GM18870 (cell line): Measurements from ENCODE around the gene SESN3.
"Not testable (repeated sequence)": the region's sequence is repeated elsewhere in the genome, so short reads cannot be mapped to it uniquely, and the experiment has no call there.

ENCODE experiments used
- ATAC-seq: cut with Tn5 transposase; IDR thresholded peaks from one replicate; pipeline ENCODE4 v1.9.1; 2021; ENCODE audit warnings: moderate library complexity; ENCODE audit not compliant: unreplicated experiment

SESN3 gene

DNA sequence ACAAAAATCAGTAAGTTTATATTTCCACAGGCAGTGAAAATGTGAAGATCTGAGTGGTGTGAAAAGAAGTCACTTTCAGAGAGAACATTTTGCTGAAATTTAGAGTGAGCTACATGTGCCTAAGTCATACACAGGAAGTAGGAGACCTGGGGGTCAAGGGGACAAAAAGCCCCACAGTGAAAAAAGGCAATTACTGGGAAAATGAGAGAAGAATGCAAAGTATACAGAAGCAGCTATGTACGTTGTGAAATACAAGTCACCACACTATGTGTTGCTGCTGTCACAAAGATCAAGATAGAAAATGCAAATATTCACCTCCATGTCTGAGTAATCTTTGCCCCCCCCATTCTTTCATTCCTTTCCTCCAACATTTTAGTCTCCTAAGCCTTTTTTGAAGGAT is 21.6 kb upstream of the SESN3 start:
- ATAC-seq = no peak

DNA sequence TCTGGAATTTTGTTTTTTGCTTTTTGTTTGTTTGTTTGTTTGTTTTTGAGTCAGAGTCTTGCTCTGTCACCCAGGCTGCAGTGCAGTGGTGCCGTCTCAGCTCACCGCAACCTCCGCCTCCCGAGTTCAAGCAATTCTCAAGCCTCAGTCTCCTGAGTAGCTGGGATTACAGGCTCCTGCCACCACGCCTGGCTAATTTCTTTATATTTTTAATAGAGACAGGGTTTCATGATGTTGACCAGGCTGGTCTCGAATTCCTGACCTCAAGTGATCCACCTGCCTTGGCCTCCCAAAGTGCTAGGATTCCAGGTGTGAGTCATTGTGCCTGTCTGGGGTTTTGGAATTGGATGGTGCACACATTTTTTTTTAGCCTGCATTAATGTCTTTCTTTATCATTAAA is 20.9 kb upstream of the SESN3 start:
- not testable (repeated sequence) for ATAC-seq

DNA sequence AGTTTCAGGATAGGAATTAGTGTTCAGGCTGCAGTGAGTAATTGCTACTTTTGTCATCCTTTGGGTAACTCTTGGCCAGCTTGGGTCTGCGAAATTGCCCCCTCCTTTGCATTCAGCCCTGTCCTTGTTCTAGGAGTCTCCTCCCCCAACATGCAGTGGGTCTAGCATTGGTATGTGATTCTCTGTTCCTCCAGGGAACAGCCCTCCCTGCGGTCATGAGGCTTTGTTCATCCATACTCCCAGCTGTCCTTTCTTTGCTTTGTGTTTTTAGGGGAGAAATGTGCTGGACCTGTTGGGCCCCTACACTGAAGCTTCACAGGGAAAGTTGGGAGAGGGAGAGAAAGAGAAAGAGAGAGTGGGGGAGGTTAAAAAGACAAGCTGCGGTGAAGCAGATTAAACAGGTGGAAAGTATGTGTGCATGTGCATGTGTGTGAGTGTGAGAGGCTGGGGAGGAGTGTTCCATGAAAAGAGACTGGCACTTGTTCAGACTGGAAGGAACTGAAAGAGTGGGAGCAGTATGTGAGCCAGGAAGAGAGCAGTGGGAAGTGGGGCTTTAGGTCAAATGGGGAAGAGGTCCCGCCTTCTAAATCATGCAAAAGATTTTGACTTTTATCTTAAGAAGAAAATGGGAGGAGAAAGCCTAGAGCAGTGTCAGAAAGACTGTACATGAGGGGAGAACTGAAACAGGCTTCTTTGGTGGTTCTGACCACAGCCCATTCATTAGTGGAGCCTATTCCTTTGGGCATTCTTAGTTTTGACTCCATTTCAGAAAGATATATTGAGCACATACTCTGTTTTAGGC is 17.9 kb upstream of the SESN3 start:
- ATAC-seq = peak; percentile 88

DNA sequence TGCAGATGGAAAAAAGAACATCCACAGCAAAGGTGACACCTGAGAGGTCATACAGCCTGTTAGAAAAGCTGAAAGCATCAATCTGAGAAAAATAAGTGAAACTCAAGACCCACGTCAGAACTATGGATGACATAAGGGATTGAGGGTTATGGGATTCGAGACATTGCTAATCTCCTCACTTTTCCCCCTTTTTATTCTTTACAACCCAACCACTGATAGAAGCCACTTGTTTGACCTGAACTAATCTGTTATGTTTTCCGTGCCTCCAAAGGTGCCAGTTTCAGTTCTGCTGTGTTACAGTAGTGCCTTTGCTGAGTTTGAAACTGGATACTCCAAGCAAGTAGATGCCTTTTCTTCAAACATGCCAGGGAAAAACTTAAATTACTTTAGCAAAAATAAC is 16.9 kb upstream of the SESN3 start:
- ATAC-seq = no peak

DNA sequence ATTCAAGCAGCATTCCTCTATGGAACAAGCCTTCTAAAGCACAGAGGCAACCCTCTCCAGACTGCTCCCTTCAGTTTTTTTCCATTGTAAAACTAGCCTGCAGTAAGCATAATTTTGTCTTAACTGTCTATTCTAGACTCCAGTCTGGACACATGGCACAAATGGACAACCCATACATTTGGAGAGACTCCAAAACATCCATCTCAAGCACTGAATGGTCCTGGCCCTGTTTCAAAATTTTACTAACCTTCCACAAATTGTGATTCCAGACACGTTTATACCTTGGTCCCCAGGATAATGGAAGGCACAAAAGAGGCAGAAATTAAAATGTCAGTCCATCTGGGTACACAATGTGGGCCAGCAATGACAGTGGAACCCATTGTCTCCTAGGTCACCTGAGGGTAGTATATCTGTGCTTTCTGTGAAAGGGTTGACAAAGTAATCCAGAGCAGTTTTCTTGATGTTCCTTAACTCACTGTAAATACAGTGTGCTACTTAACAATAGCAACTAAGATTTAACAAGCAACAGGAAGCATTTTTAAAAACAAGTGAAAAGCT is 16.2 kb upstream of the SESN3 start:
- ATAC-seq = no peak

DNA sequence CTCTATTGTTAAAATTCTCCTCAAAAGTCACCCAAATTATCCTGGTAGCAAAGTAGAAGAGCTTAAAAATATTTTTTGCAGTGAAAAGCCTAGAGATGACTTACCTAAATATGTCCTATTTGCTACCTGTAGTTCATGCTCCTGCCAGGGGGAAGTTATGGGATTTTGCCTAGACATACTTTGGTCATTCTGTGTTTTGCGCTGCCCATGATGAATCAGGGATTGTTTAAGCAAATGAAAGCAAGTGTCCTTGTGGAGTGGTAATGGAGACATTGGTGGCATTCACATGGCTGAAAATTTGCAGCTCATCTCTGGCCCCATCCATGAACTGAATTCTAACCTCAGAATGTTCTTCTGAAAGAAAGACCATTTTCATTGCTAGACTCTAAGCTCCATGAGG is 14.6 kb upstream of the SESN3 start:
- no peak for ATAC-seq

DNA sequence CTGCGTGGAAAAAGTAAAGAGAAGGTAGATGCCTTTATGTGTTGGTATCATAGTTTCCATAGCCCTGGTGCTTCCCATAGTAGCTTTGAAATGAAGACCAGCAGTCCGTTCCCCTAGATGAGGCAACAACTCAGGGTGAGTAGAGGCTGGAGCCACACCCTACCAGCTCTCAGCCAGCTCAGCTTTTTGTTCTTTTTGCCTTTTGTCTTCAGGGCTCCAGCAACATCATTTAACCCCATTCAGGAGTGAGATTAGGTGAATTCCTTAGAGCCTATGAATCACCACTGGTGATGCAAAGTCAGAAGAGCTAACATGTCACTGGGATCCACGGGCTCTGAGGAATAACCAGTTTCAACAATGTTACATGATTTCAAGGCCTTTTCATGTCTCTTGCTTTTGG is 14.0 kb upstream of the SESN3 start:
- no peak for ATAC-seq

DNA sequence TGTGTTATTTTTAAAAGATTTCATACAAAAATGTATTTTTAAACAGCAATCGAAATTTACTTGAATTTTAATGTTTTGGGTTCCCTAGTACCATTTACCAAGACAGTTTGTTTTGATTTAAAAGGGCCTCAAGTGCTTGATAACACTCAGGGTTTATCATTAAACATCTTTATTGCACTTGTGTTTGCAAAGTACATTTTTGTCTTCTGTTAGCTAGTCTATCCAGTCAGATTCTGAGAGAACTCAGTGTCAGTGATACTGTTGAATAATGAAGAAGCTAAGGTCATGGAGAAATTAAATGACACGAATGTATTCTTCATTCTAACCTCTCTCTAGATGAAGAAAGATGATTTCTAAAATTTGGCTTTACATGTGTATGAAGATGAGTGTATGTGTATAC is 12.7 kb upstream of the SESN3 start:
- no peak for ATAC-seq

DNA sequence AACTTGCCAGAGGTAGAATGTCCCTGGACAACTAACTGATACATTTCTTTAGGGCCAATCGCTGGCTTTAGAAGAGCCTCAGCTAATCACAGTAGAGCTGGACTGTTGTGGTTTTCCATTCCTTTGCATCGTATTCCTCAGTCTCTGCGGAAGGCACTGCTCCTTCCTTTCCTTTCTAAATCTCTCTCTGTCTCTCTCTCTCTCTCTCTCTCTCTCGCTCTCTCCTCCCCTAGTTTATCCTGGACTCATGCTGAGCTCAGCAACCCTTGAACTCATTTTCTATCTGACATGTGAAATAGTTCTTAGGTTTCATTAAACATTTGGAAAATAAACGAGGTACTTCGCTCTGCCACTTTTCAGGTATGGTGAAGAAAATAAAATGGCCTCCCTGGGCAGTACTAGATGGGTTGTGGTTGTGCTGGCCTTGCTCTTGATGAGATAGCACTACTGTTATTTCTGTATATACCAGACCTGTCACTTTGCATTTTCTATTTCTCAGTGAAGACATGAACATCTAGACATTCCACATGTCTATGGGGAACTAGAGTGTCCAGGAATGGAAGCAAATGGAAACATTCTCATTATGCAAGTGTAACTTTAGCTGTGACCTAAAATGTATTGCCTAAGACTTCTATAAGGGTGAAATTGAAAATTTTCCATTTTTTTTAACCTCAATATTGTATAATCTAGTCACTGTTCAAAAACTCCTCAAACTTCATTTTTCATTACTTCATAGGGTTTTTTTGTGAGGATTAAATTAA is 12.0 kb upstream of the SESN3 start:
- ATAC-seq = no peak

DNA sequence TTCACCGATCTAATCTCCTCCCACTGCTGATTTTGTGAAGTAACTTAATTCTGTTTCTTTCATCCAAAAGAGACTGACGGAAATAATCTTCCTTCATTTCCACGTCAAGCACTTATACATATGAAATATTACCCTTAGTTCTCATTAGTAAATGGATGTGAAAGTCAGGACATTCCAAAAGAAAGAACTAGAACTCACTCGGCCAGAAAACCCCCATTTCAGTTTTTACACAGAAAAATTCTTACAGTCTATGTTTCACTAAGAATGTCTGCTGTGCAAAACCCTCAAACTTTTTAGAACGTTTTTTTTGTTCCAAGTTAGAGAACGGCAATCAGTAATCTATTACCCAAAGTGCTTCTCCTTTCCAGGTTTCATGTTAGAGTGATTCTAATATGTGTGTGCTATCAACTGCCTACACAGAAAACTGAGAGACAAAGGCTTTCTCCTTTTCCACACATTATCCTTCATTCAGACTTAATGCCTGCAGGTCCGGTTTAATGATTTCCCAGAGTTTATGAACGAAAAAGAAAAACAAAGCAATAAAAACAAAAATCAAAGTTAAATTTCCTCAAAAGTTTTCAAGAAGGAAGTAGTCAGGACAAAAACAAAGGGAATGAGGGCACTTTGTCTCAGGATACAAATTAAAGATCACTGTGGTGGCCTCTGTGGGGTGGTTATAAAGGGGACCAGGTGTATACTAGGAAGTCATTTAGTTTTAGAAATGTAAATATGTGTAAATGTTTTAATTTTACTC is 11.3 kb upstream of the SESN3 start:
- peak; percentile 62 for ATAC-seq

DNA sequence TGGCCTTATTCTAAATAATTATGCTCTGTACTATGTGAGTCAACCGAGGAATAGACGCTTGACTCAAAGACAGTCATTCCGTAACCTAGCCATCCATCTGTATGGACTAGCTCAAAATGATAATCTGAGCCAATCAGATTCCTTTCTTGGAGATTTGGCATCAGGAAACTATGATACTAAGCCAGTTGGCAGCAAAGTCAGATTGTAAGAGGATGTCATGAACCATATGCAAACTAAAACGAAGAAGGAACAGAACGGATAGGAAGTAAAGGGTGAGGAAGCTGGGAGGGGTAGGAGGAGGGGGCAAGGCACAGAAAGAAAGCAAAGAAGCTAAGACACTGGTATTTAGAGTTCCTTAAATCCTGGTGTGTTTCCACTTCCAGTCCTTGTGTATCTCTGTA is 10.7 kb upstream of the SESN3 start:
- ATAC-seq = peak; percentile 81

DNA sequence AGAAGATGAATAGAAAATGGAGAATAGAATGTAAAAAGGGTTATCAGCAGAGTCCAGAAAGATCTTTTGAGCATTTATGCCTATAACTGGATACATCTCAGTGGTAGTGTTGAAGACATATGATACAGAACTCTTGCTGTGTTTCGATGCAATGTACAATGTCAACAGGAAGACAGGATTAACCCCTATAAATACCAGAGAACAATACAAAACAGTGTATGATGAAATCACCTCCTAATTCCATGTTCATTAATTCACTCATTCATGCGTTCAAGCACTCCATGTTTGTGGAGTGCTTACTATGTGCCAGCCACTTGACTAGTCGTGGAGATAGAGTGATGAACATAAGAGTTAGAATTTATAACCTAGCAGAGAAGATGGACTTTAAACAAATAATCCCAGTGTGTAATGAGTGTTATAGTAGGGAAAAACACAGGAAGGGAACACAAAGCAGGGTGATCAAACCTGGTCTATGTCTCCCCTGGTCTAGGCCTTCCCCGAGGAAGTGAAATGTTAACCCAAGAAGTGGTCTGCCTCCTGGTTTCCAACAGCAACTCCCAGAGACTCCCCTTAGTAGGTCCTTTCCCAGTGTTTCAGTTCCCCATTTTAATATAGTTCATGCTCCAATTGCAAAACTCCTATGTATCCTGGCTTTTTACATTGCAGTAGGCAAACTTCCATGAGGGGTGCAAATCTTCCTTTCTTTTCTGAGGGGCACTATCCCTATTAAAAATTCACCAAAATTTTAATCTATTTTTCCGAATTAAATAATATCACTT is 9.1 kb upstream of the SESN3 start:
- ATAC-seq = no peak

DNA sequence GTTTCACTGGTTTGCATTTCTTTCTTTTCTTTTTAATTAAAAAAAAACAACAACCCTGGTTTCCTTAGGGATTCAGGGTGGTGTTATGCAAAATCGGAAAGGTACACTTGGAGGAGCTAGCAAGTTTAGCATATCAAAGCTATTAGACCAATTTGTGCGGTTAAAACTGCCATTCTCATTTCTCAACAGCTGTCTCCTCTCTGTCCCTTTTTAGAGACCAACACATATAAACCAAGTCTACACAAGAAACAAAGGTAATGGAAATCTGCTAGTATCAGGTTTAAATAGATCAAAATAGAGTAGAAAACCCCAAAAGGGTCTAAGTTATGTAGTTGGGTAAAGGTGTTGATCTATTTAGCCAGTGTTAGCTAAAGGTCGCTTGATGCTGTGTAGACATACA is 1.7 kb upstream of the SESN3 start:
- ATAC-seq = no peak

DNA sequence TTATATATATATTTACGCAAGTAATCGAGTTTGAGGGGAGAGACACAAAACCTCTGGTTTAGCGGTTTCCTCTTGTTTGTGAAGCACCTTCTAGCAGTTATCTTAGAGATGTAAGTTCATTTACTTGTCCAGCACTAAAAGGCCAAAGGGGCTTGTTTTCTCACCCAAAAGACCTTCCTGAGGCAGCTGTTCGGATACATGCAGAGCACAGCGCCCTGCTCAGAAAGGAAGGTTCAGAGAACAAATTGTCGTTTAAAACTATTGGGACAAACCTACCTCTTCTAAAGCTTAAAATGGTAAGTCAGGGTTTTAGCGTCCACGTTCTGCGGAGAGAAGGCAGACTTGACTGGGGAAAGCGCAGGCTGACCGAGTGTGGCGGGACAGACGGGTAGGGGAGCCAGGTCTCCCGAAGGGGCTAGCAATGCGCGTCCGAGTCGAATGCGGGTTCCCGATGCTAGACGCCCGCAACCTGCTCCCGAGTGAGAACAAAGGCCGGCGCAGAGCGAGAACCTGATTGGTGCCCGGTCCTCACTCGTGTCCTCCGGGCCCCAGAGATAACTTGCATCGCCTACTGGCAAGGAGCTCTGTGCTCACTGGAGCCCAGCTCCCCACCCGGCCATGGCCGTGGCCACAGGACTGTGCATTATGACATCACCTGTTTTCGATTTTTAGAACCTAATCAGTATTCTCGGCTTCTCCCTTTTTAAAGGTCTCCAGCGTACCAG is 1.0 kb upstream of the SESN3 start:
- no peak for ATAC-seq

DNA sequence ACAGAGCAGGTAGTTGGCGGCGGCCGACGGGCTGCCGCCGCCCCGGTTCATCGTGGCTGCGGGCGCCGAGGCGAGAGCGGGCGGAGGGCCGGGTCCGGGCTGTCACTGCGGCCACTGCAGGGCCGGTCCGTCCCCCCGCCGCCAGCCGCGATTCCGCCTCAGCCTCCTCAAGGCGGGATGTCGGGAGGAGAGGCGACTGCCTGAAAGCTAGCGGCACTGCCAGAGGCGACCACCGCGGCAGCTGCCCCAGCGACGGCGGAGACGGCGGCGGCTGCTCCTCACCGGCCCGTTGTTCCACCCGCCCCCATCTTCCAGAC is 234 bp downstream of the SESN3 start:
- ATAC-seq = no peak

DNA sequence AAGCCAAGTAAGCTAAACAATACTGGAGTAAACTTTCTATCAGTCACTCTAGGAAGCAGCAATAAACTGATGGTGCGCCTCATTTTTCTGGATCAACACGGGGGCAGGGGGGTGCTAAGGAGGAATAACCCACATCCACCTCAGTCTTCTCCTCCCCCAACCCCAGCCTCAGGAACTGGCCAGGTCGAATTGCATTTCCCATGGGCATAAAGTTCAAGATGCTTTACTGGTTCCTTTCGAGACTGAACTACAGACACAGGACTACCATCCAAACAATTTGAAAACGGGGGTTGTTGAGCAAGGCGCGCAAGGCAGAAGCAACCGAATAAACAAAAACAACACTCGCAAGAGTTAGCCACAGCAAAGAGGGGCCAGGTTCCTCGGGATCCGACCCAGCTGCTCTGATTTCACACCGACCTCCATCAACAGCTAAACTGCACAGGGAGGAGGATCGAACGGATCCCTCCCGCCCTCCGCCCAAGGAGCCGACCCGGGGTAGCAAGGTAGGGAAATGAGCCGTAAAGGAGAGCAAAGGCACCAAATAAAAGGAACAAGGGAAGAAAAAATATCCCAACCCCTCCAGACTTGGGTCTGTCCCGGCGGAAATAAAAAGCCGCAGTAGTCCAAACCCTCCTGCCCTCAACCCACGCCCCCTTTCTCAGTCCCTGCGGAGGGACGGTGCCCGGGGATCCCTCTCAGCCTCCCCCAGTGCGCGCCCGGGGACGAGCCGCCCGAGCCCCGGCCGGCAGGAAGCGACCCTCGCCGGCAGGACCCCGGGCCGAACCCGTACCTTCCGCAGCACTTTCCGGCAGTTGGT is 801 bp downstream of the SESN3 start:
- ATAC-seq = no peak

DNA sequence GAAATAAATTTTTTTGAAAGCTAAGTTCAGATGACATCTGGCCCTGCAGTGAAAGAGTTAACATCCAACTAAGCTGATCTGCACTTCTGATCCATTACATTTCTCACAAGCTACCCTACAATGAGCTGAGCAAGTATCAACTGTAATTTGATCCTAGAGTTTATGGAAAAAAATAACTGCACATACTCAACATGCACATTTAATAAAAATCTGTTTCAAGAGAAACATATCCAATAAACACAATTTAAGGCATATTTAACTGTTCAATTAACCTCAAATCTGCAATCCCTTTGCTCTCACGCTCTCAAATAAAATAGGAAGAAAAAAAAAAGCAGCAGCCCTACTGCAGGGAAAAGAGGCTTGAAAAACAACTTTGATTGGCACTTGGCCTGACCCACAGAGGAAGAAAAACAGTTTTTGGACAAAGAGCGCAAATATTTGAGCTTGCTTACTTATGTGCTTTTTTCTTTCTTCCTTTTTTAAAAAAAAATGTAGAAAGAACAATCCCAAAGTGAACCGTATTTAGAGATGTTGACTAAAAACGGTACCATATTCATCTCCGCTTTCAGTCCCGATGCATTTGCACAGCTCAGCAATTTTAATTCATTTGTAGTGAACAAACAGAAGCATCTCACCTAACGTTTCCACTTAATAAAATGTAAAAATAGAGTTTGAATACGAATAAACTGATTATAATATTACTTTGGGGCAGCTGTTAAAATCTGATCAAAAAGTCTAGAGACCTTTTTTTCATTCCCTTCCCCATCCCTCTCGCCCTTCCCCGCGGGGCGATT is 1.6 kb downstream of the SESN3 start:
- no peak for ATAC-seq

DNA sequence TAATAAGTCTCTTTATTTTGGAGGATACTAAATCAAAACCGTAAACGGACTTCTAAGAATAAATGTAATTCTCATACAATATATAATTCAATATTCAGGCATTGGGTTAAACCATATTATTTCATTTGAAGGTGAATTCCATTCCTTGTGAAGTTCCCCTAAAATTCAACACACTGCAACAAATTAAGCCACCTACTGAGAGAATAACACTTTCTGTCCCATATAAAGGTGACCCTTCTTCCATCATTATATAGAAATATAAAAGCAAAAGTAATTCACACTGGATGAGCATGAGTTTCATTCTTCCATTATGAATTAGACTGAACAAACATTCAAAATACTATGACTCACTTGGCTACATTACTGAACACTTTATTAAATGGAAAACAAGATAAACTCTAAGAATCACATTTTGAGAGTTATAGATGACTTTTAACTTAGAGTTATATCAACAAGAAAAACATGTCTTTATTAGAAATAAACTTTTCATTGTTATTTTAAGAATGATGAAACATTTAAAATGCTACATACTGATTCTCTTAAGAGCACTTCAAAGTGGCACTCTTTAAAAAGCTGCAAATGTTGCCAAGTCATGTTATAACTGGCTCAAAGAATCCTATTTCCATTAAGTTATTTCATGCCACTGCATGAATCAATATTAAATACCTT is 2.8 kb downstream of the SESN3 start:
- ATAC-seq = no peak
